GM12878 (cell line): ENCODE data around the gene SEMA5B. TPM values are rescaled to one million over a fixed set of nuclear protein-coding genes. Genes with fewer than 3 reads are reported as not detected.

Source experiments
- ATAC-seq: fragments of 200-7000 bp; cut with Tn5 transposase; 3 replicates; pipeline ENCODE4 v1.9.1; 2020; ENCODE audit warnings: mild to moderate bottlenecking, moderate library complexity
- BruUV-seq: library from RNA; stranded (reverse); fragments of 400-500 nt; replicated peaks from 2 replicates; lab custom pipeline; 2021; lab: Mats Ljungman, UMichigan
- CTCF ChIA-PET: fragments of 300-600 bp; sonication (Branson Sonifier 250); formaldehyde crosslinking; extraction: SDS; loops from one replicate; lab custom pipeline; 2021; ENCODE audit warnings: inconsistent platforms; lab: Yijun Ruan, JAX
- POLR2A ChIA-PET: fragments of 350-600 bp; formaldehyde crosslinking; extraction: SDS; loops from one replicate; lab custom pipeline; 2021; ENCODE audit warnings: inconsistent platforms; lab: Charles Lee
- RAD21 ChIA-PET: fragments of 300-600 bp; sonication (Branson Sonifier 250); formaldehyde crosslinking; loops from one replicate; lab custom pipeline; 2023; ENCODE audit warnings: antibody characterized with exemption; ENCODE audit not compliant: unreplicated experiment; lab: Charles Lee
- SMC1A ChIA-PET: fragments of 300-600 bp; sonication (Branson Sonifier 250); formaldehyde crosslinking; loops from one replicate; lab custom pipeline; 2023; ENCODE audit not compliant: unreplicated experiment, uncharacterized antibody; lab: Charles Lee
- DNase-seq: peaks from one replicate; pipeline ENCODE4 v3.0.0-alpha.2; 2011; ENCODE audit warnings: low read depth, low spot score
- FAIRE-seq: peaks from 3 replicates; lab custom pipeline; 2011; peaks lifted over from hg19 to GRCh38; lab: Jason Lieb, UNC
- H2AFZ ChIP-seq: 2 replicates; pipeline ENCODE4 v1.6.0; 2011; ENCODE audit warnings: low read depth, low read length, control low read depth; ENCODE audit not compliant: control insufficient read depth
- H3K27ac ChIP-seq: 2 replicates; pipeline ENCODE4 v1.5.1; 2011; ENCODE audit warnings: control low read depth; ENCODE audit not compliant: control insufficient read depth, insufficient read depth
- H3K27me3 ChIP-seq, 2 experiments: replicated peaks in 1 of 2; 2 replicates each; pipeline versions ENCODE4 v1.6.0 to v1.6.1; 2011; ENCODE audit warnings: low read length in 1 of 2; ENCODE audit not compliant: control insufficient read depth in 2 of 2, insufficient read depth in 2 of 2
- H3K36me3 ChIP-seq, 2 experiments: 2 replicates each; pipeline ENCODE4 v1.5.1; 2011; ENCODE audit warnings: low read length in 1 of 2; ENCODE audit not compliant: control insufficient read depth in 2 of 2, insufficient read depth in 2 of 2
- H3K4me1 ChIP-seq: 2 replicates; pipeline ENCODE4 v1.6.1; 2011; ENCODE audit warnings: mild to moderate bottlenecking, low read length, moderate library complexity, mixed read lengths; ENCODE audit not compliant: control insufficient read depth, insufficient read depth
- H3K4me2 ChIP-seq: 2 replicates; pipeline ENCODE4 v1.6.0; 2011; ENCODE audit warnings: control low read depth; ENCODE audit not compliant: control insufficient read depth, insufficient read depth
- H3K4me3 ChIP-seq: fragments of 200-600 bp; sonication (generic); 2 replicates; pipeline ENCODE4 v1.5.1; 2016
- H3K79me2 ChIP-seq: 2 replicates; pipeline ENCODE4 v1.6.0; 2011; ENCODE audit warnings: low read length; ENCODE audit not compliant: control insufficient read depth, insufficient read depth
- H3K9ac ChIP-seq: 2 replicates; pipeline ENCODE4 v1.8.0; 2011; ENCODE audit warnings: low read length, control low read depth, mixed read lengths; ENCODE audit not compliant: control insufficient read depth, insufficient read depth
- H3K9me3 ChIP-seq: replicated peaks from 3 replicates; pipeline ENCODE4 v1.5.1; 2011; ENCODE audit warnings: mild to moderate bottlenecking, low read length; ENCODE audit not compliant: control insufficient read depth, insufficient read depth
- H4K20me1 ChIP-seq: 2 replicates; pipeline ENCODE4 v1.6.0; 2011; ENCODE audit not compliant: control insufficient read depth, insufficient read depth
- ASH2L ChIP-seq: fragments of 300-600, 200-600 bp; sonication (generic); IDR thresholded peaks from 2 replicates; pipeline ENCODE4 v1.6.1; 2017; ENCODE audit warnings: low read depth, mild to moderate bottlenecking, borderline replicate concordance
- ETV6 ChIP-seq, 2 experiments: fragments of 450-650 bp in 1 of 2; IDR thresholded peaks in 1 of 2; conservative IDR thresholded peaks in 1 of 2; 2 replicates each; pipeline ENCODE4 v1.6.1; 2014; ENCODE audit warnings: antibody characterized with exemption in 1 of 2, borderline replicate concordance in 1 of 2, low read depth in 1 of 2, mild to moderate bottlenecking in 1 of 2, moderate library complexity in 1 of 2
- HDAC6 ChIP-seq: fragments of 200-600 bp; sonication (generic); IDR thresholded peaks from one replicate; pipeline ENCODE4 v1.8.0; 2017; ENCODE audit warnings: antibody characterized with exemption; ENCODE audit not compliant: unreplicated experiment
- MEF2B ChIP-seq: fragments of 450-650 bp; IDR thresholded peaks from 2 replicates; pipeline ENCODE4 v1.6.1; 2018; ENCODE audit warnings: mild to moderate bottlenecking, moderate library complexity; ENCODE audit not compliant: partially characterized antibody, poor library complexity, severe bottlenecking
- SMAD1 ChIP-seq: fragments of 450-650 bp; IDR thresholded peaks from 2 replicates; pipeline ENCODE4 v1.6.1; 2018; ENCODE audit warnings: mild to moderate bottlenecking, low read depth; ENCODE audit not compliant: partially characterized antibody
- SREBF2 ChIP-seq: IDR thresholded peaks from 2 replicates; pipeline ENCODE4 v1.6.1; 2012; ENCODE audit warnings: mild to moderate bottlenecking, low read length
- SRF ChIP-seq, 2 experiments: IDR thresholded peaks; 2 replicates each; pipeline ENCODE4 v1.6.1; 2011; ENCODE audit warnings: low read depth in 2 of 2, low read length in 2 of 2, mild to moderate bottlenecking in 1 of 2, moderate library complexity in 1 of 2
- WGBS: methylation state at CpG from one replicate; pipeline ENCODE4 v1.1.6; 2016; ENCODE audit warnings: low lambda C conversion rate; ENCODE audit not compliant: insufficient replicate concordance, insufficient coverage; ENCODE audit errors: missing lambda C conversion rate; 5-methylcytosine and 5-hydroxymethylcytosine counted together
- in situ Hi-C: fragments of 300-500 bp; cut with MboI; formaldehyde crosslinking; loops from 9 replicates; pipeline ENCODE4 v1.14.3; 2018; ENCODE audit warnings: mixed read lengths
- intact Hi-C: fragments of 100-400 bp; cut with micrococcal nuclease; formaldehyde crosslinking; loops from one replicate; pipeline ENCODE4 v1.14.2; 2022; ENCODE audit not compliant: unreplicated experiment
- polyA plus RNA-seq, 11 experiments: library from polyadenylated mRNA; depleted of rRNA in 4 of 11; unstranded in 6 of 11; stranded (reverse) in 5 of 11; fragments of >200 nt; fragmentation: Nextera tagmentation in 4 of 11; fragmentation: Illumina TruSeq in 1 of 11; extraction: Ambion mirVana in 4 of 11; extraction: Trizol in 1 of 11; gene quantifications; 1 replicate in 1 of 11; 2 replicates in 10 of 11; pipeline versions ENCODE4 v1.2.1 to v1.2.3, GENCODE V29; 2011 to 2016; ENCODE audit warnings: inconsistent platforms in 2 of 11, missing spikeins in 2 of 11, low read depth in 1 of 11
- total RNA-seq, 4 experiments: library from RNA; depleted of rRNA in 3 of 4; stranded (reverse); fragments of >200 nt in 3 of 4; fragmentation: Illumina TruSeq in 1 of 4; extraction: Trizol in 1 of 4; gene quantifications; 2 replicates each; pipeline versions ENCODE4 v1.2.1 to v1.2.3, GENCODE V29; 2013 to 2021
- TF ChIP-seq, protein P1 (sequence below): fragments of 150-350 bp; IDR thresholded peaks from 2 replicates; pipeline ENCODE4 v1.6.1; 2016; ENCODE audit warnings: low read depth, low read length
- TF ChIP-seq, protein P2 (sequence below): IDR thresholded peaks from 2 replicates; pipeline ENCODE4 v1.6.1; 2012; ENCODE audit warnings: low read depth, low read length, improper control_type of control experiment
- TF ChIP-seq, protein P3 (sequence below): fragments of 450-650 bp; IDR thresholded peaks from 2 replicates; pipeline ENCODE4 v1.6.1; 2014; ENCODE audit warnings: mild to moderate bottlenecking

SEMA5B gene
- total and polyA plus RNA-seq, 10 of the 15 experiments (the other 5 are each of a cell fraction or from before 2014, with no cell fraction given): 0.05 TPM; not detected in 9

DNA sequence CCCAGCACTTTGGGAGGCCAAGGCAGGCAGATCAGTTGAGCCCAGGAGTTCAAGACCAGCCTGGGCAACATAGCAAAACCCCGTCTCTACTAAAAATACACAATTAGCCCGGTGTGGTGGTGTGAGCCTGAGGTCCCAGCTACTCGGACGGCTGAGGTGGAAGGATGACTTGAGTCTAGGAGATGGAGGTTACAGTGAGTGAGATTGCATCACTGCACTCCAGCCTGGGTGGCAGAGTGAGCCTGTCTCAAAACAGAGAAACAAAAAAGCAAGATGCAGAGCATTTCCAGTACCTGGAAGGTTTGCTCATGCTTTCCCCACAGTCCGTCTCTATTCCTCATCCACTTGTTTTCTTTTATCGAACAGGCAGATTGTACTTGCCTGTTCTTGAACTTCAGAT, 35.5 kb upstream of the SEMA5B start:
- Histone ChIP-seq H3K36me3 (no peaks in the 10 kb centered on the region), H3K4me1 (no peaks in the 10 kb centered on the region), H3K27me3 (no peaks in the 10 kb centered on the region; a peak in 1 of 4 replicates), H3K9me3 (no peaks in the 10 kb centered on the region), H3K79me2 (peaks cover 10% of the 10 kb centered on the region), H2AFZ (no peak overlapping the region), H4K20me1 (no peaks in the 10 kb centered on the region), H3K4me3 (no peak overlapping the region), H3K4me2 (no peak overlapping the region), H3K9ac (no peak overlapping the region), H3K27ac (no peak overlapping the region)
- DNase-seq (no peak), ATAC-seq (no peak), FAIRE-seq (no peak)
- 61% methylated on average over 6 of the region's 6 CpGs for WGBS
- ChIA-PET RAD21 (no interaction called here), SMC1A (no interaction called here), POLR2A (no interaction called here), CTCF (no interaction called here)
- in situ Hi-C loops: no loop called here
- intact Hi-C loops: no loop called here
- TF ChIP-seq, protein P1, sequence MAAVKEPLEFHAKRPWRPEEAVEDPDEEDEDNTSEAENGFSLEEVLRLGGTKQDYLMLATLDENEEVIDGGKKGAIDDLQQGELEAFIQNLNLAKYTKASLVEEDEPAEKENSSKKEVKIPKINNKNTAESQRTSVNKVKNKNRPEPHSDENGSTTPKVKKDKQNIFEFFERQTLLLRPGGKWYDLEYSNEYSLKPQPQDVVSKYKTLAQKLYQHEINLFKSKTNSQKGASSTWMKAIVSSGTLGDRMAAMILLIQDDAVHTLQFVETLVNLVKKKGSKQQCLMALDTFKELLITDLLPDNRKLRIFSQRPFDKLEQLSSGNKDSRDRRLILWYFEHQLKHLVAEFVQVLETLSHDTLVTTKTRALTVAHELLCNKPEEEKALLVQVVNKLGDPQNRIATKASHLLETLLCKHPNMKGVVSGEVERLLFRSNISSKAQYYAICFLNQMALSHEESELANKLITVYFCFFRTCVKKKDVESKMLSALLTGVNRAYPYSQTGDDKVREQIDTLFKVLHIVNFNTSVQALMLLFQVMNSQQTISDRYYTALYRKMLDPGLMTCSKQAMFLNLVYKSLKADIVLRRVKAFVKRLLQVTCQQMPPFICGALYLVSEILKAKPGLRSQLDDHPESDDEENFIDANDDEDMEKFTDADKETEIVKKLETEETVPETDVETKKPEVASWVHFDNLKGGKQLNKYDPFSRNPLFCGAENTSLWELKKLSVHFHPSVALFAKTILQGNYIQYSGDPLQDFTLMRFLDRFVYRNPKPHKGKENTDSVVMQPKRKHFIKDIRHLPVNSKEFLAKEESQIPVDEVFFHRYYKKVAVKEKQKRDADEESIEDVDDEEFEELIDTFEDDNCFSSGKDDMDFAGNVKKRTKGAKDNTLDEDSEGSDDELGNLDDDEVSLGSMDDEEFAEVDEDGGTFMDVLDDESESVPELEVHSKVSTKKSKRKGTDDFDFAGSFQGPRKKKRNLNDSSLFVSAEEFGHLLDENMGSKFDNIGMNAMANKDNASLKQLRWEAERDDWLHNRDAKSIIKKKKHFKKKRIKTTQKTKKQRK: no peak
- TF ChIP-seq, protein P2, sequence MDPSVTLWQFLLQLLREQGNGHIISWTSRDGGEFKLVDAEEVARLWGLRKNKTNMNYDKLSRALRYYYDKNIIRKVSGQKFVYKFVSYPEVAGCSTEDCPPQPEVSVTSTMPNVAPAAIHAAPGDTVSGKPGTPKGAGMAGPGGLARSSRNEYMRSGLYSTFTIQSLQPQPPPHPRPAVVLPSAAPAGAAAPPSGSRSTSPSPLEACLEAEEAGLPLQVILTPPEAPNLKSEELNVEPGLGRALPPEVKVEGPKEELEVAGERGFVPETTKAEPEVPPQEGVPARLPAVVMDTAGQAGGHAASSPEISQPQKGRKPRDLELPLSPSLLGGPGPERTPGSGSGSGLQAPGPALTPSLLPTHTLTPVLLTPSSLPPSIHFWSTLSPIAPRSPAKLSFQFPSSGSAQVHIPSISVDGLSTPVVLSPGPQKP: no peak
- no TSS peak for BruUV-seq

DNA sequence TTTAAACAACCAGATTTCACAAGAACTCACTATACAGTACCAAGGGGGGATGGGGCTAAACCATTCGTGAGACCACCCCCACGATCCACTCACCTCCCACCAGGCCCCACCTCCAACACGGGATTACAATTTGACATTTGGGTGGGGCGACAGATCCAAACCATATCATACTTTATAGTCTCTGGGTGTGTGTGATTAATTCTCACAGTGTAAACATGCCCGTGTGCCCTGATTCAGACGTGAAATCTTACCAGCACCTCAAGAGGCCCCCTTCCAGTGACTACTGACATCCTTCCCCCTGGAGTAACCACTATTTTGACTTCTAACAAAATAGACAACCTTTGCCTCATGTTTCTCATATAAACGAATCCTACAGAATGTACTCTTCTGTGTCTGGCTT, 34.3 kb upstream of the SEMA5B start:
- Histone ChIP-seq H2AFZ (no peak overlapping the region), H3K9ac (no peak overlapping the region), H3K27me3 (no peaks in the 10 kb centered on the region; a peak in 1 of 4 replicates), H3K36me3 (no peaks in the 10 kb centered on the region), H3K79me2 (no peaks in the 10 kb centered on the region), H3K27ac (no peak overlapping the region), H3K4me2 (no peak overlapping the region), H4K20me1 (no peaks in the 10 kb centered on the region), H3K9me3 (no peaks in the 10 kb centered on the region)
- no peak for ATAC-seq
- 43% methylated on average over 7 of the region's 7 CpGs for WGBS
- DNase-seq: no peak
- no peak for FAIRE-seq
- ChIA-PET SMC1A (no interaction called here), RAD21 (no interaction called here), CTCF (no interaction called here)
- intact Hi-C loops: no loop called here
- no TSS peak for BruUV-seq
- TF ChIP-seq SRF (IDR thresholded peaks at IDR 0.05; ENCODE audit: low read depth in 2 of 2, low read length in 2 of 2) (no peak), SREBF2 (no peak), ASH2L (no peak), HDAC6 (no peak), MEF2B (no peak), ETV6 (conservative IDR thresholded peaks at IDR 0.05 in 1 of 2, IDR thresholded peaks at IDR 0.05 in 1 of 2; ENCODE audit: borderline replicate concordance in 1 of 2, low read depth in 1 of 2) (no peak), SMAD1 (no peak)
- TF ChIP-seq, protein P3, sequence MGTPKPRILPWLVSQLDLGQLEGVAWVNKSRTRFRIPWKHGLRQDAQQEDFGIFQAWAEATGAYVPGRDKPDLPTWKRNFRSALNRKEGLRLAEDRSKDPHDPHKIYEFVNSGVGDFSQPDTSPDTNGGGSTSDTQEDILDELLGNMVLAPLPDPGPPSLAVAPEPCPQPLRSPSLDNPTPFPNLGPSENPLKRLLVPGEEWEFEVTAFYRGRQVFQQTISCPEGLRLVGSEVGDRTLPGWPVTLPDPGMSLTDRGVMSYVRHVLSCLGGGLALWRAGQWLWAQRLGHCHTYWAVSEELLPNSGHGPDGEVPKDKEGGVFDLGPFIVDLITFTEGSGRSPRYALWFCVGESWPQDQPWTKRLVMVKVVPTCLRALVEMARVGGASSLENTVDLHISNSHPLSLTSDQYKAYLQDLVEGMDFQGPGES: no peak
- TF ChIP-seq, all 136 proteins: peak for 0
- no peak overlapping the region for H3K4me3 ChIP-seq
- in situ Hi-C loops: no loop called here
- POLR2A ChIA-PET: no interaction called here
- H3K4me1 ChIP-seq: no peaks in the 10 kb centered on the region
